CD4-positive, alpha-beta T cell treated with Interleukin-15 for 1 hour (primary cell): ENCODE measurements around the gene BOLL.
"Not testable (repeated sequence)": the region's sequence is repeated elsewhere in the genome, so short reads cannot be mapped to it uniquely, and the experiment has no call there.

Source experiments
- DNase-seq: peaks from one replicate; pipeline ENCODE4 v3.0.0-alpha.2; 2020

Gene BOLL

GRCh38 chr2:197795277-197795676, 10.2 kb upstream of the BOLL start:
- no peak for DNase-seq

- no peak for DNase-seq
Observed at GRCh38 chr2:197793456-197793855, 8.3 kb upstream of the BOLL start.

- peak; percentile 51 for DNase-seq
Observed at GRCh38 chr2:197786010-197786877, 1.1 kb upstream of the BOLL start.

GRCh38 chr2:197782126-197782525, 3.0 kb downstream of the BOLL start:
- no peak for DNase-seq

GRCh38 chr2:197779261-197779660, 5.9 kb downstream of the BOLL start:
- DNase-seq: no peak

- no peak for DNase-seq
Observed at GRCh38 chr2:197777823-197778407, 7.2 kb downstream of the BOLL start.

- no peak for DNase-seq
Observed at GRCh38 chr2:197760293-197760657, 24.8 kb downstream of the BOLL start.

- DNase-seq: no peak
Observed at GRCh38 chr2:197759625-197760292, 25.4 kb downstream of the BOLL start.

GRCh38 chr2:197759013-197759412, 26.1 kb downstream of the BOLL start:
- DNase-seq: no peak

GRCh38 chr2:197740200-197740599, 44.9 kb downstream of the BOLL start:
- DNase-seq: no peak

- DNase-seq: not testable (repeated sequence)
Observed at GRCh38 chr2:197728555-197729544, 56.3 kb downstream of the BOLL start.

- no peak for DNase-seq
Observed at GRCh38 chr2:197727011-197727410, 58.1 kb downstream of the BOLL start.

GRCh38 chr2:197717863-197718262, 67.3 kb downstream of the BOLL start:
- no peak for DNase-seq

GRCh38 chr2:197713271-197713670, 71.8 kb downstream of the BOLL start:
- no peak for DNase-seq

- no peak for DNase-seq
Observed at GRCh38 chr2:197711578-197711977, 73.5 kb downstream of the BOLL start.

- DNase-seq: no peak
Observed at GRCh38 chr2:197710424-197711042, 74.6 kb downstream of the BOLL start.

- not testable (repeated sequence) for DNase-seq
Observed at GRCh38 chr2:197709140-197709539, 76.0 kb downstream of the BOLL start.

GRCh38 chr2:197708331-197708730, 76.8 kb downstream of the BOLL start:
- DNase-seq: no peak

GRCh38 chr2:197707316-197708213, 77.6 kb downstream of the BOLL start:
- DNase-seq: no peak

GRCh38 chr2:197706839-197707207, 78.3 kb downstream of the BOLL start:
- DNase-seq: no peak
